Thoracic aorta (tissue), 2 donors: ENCODE data around the gene POLR3A. TPM values are rescaled to one million over a fixed set of nuclear protein-coding genes. Genes with fewer than 3 reads are reported as not detected.
"Not testable (repeated sequence)": the region's sequence is repeated elsewhere in the genome, so short reads cannot be mapped to it uniquely, and the experiment has no call there.

ENCODE experiments used
- ATAC-seq: fragments of 150-250 bp; one replicate; pipeline ENCODE4 v1.8.0; 2017; ENCODE audit warnings: low read depth; ENCODE audit not compliant: insufficient number of reproducible peaks, low FRiP score
- DNase-seq: peaks from one replicate; pipeline ENCODE4 v3.0.0-alpha.2; 2020; ENCODE audit warnings: low spot score
- H3K27ac ChIP-seq, 2 donors: fragments of 200-600 bp; sonication (generic); 1 replicate in 1 of 2; 2 replicates in 1 of 2; pipeline ENCODE4 v1.5.1; 2016; ENCODE audit warnings: mild to moderate bottlenecking in 2 of 2, moderate library complexity in 2 of 2
- H3K27me3 ChIP-seq: fragments of 200-600 bp; sonication (generic); replicated peaks from 2 replicates; pipeline ENCODE4 v1.6.0; 2016; ENCODE audit warnings: mild to moderate bottlenecking; ENCODE audit not compliant: insufficient read depth
- H3K36me3 ChIP-seq: fragments of 200-600 bp; sonication (generic); one replicate; pipeline ENCODE4 v1.5.1; 2016
- H3K4me1 ChIP-seq, 2 donors: fragments of 200-600 bp; sonication (generic); 1 replicate in 1 of 2; 2 replicates in 1 of 2; pipeline versions ENCODE4 v1.5.1 to v1.6.0; 2016; ENCODE audit warnings: low read depth in 2 of 2, mild to moderate bottlenecking in 1 of 2; ENCODE audit not compliant: control insufficient read depth in 1 of 2
- H3K4me3 ChIP-seq: fragments of 200-600 bp; sonication (generic); 2 replicates; pipeline ENCODE4 v1.5.1; 2016; ENCODE audit warnings: mild to moderate bottlenecking
- H3K9me3 ChIP-seq: fragments of 200-600 bp; sonication (generic); 2 replicates; pipeline ENCODE4 v1.5.1; 2016
- total RNA-seq, 2 donors: library from RNA; depleted of rRNA; stranded (reverse); fragments of >200 nt; gene quantifications; one replicate each; pipeline versions ENCODE4 v1.1.0 to v1.2.3, GENCODE V29; 2016
- TF ChIP-seq, protein P1 (sequence below): fragments of 200-600 bp; sonication (generic); IDR thresholded peaks from one replicate; pipeline ENCODE4 v1.5.1; 2019; ENCODE audit warnings: antibody characterized with exemption

POLR3A gene
- total RNA-seq, 2 donors from 2014 or later = 12.3 to 19.3 TPM

DNA sequence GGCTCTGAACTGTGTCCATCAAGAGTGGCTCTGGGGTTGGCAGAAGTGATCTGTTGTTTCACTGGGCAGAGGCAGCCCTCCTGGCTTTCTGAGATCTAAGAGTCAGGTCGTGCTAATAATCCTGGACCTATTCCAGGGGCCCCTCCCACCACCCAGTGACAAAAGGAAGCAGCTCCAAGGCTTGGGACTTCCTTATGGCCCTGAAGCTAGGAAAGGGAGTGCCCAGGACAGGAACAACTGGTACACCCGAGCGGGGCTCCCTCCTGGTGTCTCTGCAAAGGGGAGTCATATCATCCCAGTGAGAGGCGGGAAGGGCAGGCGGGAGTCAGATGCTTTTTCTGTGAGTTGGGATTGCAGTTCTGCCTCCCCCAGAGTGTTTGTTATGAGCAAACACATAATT, 36.7 kb upstream of the POLR3A start:
- TF ChIP-seq, protein P1, sequence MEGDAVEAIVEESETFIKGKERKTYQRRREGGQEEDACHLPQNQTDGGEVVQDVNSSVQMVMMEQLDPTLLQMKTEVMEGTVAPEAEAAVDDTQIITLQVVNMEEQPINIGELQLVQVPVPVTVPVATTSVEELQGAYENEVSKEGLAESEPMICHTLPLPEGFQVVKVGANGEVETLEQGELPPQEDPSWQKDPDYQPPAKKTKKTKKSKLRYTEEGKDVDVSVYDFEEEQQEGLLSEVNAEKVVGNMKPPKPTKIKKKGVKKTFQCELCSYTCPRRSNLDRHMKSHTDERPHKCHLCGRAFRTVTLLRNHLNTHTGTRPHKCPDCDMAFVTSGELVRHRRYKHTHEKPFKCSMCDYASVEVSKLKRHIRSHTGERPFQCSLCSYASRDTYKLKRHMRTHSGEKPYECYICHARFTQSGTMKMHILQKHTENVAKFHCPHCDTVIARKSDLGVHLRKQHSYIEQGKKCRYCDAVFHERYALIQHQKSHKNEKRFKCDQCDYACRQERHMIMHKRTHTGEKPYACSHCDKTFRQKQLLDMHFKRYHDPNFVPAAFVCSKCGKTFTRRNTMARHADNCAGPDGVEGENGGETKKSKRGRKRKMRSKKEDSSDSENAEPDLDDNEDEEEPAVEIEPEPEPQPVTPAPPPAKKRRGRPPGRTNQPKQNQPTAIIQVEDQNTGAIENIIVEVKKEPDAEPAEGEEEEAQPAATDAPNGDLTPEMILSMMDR = no peak
- no peak for ATAC-seq

DNA sequence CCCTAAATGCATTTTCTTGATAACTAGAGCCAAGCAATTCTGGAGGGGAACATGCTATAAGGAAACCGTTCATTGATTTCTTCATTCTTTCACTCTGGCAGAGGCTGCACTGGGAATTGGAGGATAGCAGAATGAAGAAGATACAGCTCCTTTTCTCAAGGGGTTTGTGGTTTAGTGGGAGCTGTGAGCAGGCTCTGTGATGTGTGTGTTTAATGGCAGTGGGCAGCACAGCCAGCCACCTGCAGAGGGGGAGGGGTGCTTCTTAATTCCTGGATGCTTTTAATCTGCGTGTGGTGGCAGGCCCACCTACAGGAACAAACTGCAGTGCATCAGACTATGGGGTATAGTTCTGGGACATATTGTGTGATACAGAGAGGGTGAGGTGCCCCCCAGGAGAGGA, 36.3 kb upstream of the POLR3A start:
- Histone ChIP-seq H3K36me3 (no peaks in the 10 kb centered on the region), H3K9me3 (no peaks in the 10 kb centered on the region), H3K27ac (no peak overlapping the region), H3K4me1 (no peaks in the 10 kb centered on the region), H3K27me3 (no peaks in the 10 kb centered on the region), H3K4me3 (no peak overlapping the region)
- TF ChIP-seq, protein P1 = no peak
- no peak for DNase-seq
- ATAC-seq = no peak

More for the DNA sequence above, 36.7 kb upstream of the POLR3A start:
- Histone ChIP-seq H3K36me3 (no peaks in the 10 kb centered on the region), H3K4me3 (no peak overlapping the region), H3K4me1 (no peaks in the 10 kb centered on the region), H3K27ac (no peak overlapping the region), H3K27me3 (no peaks in the 10 kb centered on the region), H3K9me3 (no peaks in the 10 kb centered on the region)
- no peak for DNase-seq

DNA sequence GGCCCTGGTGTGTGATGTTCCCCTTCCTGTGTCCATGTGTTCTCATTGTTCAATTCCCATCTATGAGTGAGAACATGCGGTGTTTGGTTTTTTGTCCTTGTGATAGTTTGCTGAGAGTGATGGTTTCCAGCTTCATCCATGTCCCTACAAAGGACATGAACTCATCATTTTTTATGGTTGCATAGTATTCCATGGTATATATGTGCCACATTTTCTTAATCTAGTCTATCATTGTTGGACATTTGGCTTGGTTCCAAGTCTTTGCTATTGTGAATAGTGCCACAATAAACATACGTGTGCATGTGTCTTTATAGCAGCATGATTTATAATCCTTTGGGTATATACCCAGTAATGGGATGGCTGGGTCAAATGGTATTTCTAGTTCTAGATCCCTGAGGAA, 35.6 kb upstream of the POLR3A start:
- not testable (repeated sequence) for DNase-seq, H3K27me3 ChIP-seq, H3K27ac ChIP-seq, H3K36me3 ChIP-seq, ATAC-seq, H3K9me3 ChIP-seq, H3K4me1 ChIP-seq, H3K4me3 ChIP-seq

DNA sequence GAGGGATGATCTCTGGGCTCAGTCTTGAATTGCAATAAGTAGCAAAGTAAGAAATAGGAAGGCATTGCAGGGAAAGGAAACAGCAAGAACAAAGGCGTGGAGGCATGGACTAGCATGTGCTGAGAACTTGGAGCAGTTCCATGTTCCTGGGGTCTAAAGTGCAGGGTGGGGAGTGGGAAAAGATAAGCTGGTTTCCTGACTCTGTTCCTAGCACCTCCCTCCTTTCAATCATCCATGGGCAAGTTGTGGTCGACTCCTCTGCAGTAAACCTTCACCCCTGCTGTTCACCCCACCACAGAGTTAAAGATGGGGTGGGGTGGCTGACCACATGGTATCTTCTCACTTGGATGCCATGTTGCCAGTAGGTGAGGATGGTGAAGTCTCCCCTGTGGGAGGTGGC, 33.9 kb upstream of the POLR3A start:
- no peak overlapping the region for H3K4me3 ChIP-seq
- no peaks in the 10 kb centered on the region for H3K27me3 ChIP-seq
- no peak overlapping the region for H3K27ac ChIP-seq
- DNase-seq (no peak), ATAC-seq (no peak)
- H3K9me3 ChIP-seq = no peaks in the 10 kb centered on the region
- no peaks in the 10 kb centered on the region for H3K36me3 ChIP-seq
- TF ChIP-seq, protein P1 = no peak
- H3K4me1 ChIP-seq = no peaks in the 10 kb centered on the region

DNA sequence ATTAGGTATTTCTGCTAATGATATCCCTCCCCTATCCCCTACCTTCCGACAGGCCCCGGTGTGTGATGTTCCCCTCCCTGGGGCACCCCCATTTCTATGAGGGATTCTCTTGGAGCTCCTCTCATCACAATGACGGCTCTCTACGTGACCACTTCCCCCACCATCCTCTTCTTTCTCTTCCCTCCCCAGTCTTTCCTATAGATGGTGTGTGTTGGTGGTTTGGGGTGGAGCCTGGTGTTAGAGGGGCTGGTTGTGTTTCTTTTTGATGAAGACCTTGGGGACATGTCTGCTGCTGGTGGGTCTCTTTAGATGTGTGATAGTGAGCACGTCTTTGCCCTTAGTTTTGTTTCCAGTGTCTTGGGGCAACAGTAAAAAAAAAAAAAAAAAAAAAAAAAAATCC, 33.0 kb upstream of the POLR3A start:
- Histone ChIP-seq H3K4me1 (no peaks in the 10 kb centered on the region), H3K4me3 (no peak overlapping the region), H3K36me3 (no peaks in the 10 kb centered on the region), H3K27me3 (no peaks in the 10 kb centered on the region), H3K9me3 (no peaks in the 10 kb centered on the region), H3K27ac (no peak overlapping the region)
- ATAC-seq (no peak), DNase-seq (no peak)
- TF ChIP-seq, protein P1 = no peak

DNA sequence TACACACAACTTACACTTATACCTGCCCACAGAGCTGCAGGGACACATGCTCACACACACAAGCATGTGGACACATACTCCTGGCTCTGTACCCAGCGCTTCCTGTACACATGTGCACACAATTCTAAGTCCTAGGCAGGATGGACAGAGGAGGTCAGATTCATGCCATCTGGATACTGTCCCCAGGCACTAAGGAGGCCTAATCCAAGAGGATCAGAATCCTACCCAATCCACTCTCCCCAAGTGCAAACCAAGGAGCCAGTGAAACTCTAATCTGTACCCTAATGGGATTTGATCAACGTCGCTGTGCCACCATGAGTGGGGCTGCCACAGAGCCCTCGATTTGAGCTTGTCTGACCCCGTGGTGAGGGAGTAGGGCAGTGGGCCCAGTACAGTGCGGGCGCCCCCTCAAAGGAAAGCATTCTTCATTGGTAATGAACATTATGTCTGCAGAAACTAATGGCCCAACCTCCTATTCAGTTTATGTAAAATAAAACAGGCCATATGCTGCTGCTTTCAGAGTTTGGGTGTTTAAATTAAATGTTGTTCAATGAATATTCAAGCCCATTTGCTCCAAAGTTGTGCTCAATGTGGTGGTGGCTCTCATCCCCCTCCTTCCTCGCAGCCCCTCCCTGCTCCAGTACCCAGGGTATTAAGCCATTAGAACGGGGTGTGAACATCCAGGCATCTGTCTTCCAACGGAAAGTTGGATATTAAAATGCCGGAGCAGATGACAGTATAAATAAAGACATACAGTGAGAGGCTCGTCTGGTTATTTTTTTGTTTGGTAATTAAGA, 30.8 kb upstream of the POLR3A start:
- H3K27ac ChIP-seq = no peak overlapping the region
- H3K4me1 ChIP-seq = no peaks in the 10 kb centered on the region
- H3K9me3 ChIP-seq = no peaks in the 10 kb centered on the region
- H3K27me3 ChIP-seq = no peaks in the 10 kb centered on the region
- TF ChIP-seq, protein P1 = no peak
- no peak overlapping the region for H3K4me3 ChIP-seq
- no peaks in the 10 kb centered on the region for H3K36me3 ChIP-seq
- no peak for DNase-seq
- no peak for ATAC-seq
